B cell (primary cell): ENCODE data around the gene LMO7. TPM values are rescaled to one million over a fixed set of nuclear protein-coding genes. Genes with fewer than 3 reads are reported as not detected.

Experiments
- ATAC-seq: fragments of 200-7000 bp; cut with Tn5 transposase; one replicate; pipeline ENCODE4 v1.10.0; 2021; ENCODE audit warnings: low read depth, mild to moderate bottlenecking, moderate number of reproducible peaks, moderate library complexity
- CTCF ChIA-PET: fragments of 350-600 bp; sonication (Branson Sonifier 250); formaldehyde crosslinking; loops from one replicate; lab custom pipeline; 2021; ENCODE audit warnings: antibody characterized with exemption, inconsistent platforms; lab: Charles Lee
- POLR2A ChIA-PET: fragments of 350-600 bp; sonication (Branson Sonifier 250); formaldehyde crosslinking; loops from one replicate; lab custom pipeline; 2021; ENCODE audit warnings: antibody characterized with exemption; lab: Charles Lee
- DNase-seq: peaks from one replicate; pipeline ENCODE4 v3.0.0; 2013
- H2AFZ ChIP-seq: 2 replicates; pipeline ENCODE4 v1.6.1; 2012; ENCODE audit warnings: mild to moderate bottlenecking, low read depth, low read length; ENCODE audit not compliant: insufficient read depth, poor library complexity, severe bottlenecking
- H3K27ac ChIP-seq, 2 donors: 1 replicate in 1 of 2; 2 replicates in 1 of 2; pipeline ENCODE4 v1.5.1; 2012 to 2013; ENCODE audit warnings: low read length in 2 of 2, mild to moderate bottlenecking in 2 of 2, moderate library complexity in 1 of 2
- H3K27me3 ChIP-seq, 4 experiments: fragments of 200-600 bp in 1 of 4; sonication (generic) in 1 of 4; replicated peaks in 1 of 4; 1 replicate in 2 of 4; 2 replicates in 2 of 4; pipeline versions ENCODE4 v1.6.1 to v1.7.0; 2013 to 2016; ENCODE audit warnings: low read length in 3 of 4, mild to moderate bottlenecking in 2 of 4, mixed read lengths in 1 of 4, moderate library complexity in 1 of 4; ENCODE audit not compliant: insufficient read depth in 4 of 4, control insufficient read depth in 3 of 4; ENCODE audit errors: control extremely low read depth in 1 of 4
- H3K36me3 ChIP-seq, 2 experiments: replicated peaks in 1 of 2; 1 replicate in 1 of 2; 2 replicates in 1 of 2; pipeline versions ENCODE4 v1.6.1 to v1.7.1; 2013; ENCODE audit warnings: low read length in 1 of 2; ENCODE audit not compliant: insufficient read depth in 2 of 2, control insufficient read depth in 1 of 2; ENCODE audit errors: control extremely low read depth in 1 of 2, extremely low read depth in 1 of 2
- H3K4me1 ChIP-seq, 2 donors: fragments of 200-600 bp in 1 of 2; sonication (generic) in 1 of 2; 1 replicate in 1 of 2; 2 replicates in 1 of 2; pipeline versions ENCODE4 v1.5.1 to v1.6.1; 2013 to 2017; ENCODE audit warnings: low read length in 2 of 2; ENCODE audit not compliant: control insufficient read depth in 2 of 2, insufficient read depth in 2 of 2
- H3K4me2 ChIP-seq: replicated peaks from 2 replicates; pipeline ENCODE3; 2012; ENCODE audit warnings: mild to moderate bottlenecking, low read depth, low read length; ENCODE audit not compliant: poor library complexity, severe bottlenecking
- H3K4me3 ChIP-seq, 5 experiments: fragments of 200-600 bp in 1 of 5; sonication (generic) in 1 of 5; 1 replicate in 3 of 5; 2 replicates in 2 of 5; pipeline versions ENCODE4 v1.5.1 to v1.7.0; 2011 to 2016; ENCODE audit warnings: low read length in 4 of 5, mild to moderate bottlenecking in 4 of 5, low read depth in 2 of 5, control low read depth in 1 of 5, moderate library complexity in 1 of 5; ENCODE audit not compliant: insufficient read depth in 1 of 5; ENCODE audit errors: control extremely low read depth in 1 of 5, extremely low read depth in 1 of 5
- H3K79me2 ChIP-seq: fragments of 200-600 bp; sonication (generic); one replicate; pipeline ENCODE4 v1.6.0; 2016; ENCODE audit warnings: low read length; ENCODE audit not compliant: control insufficient read depth, insufficient read depth
- H3K9ac ChIP-seq: fragments of 200-600 bp; sonication (generic); 2 replicates; pipeline ENCODE4 v1.6.1; 2017; ENCODE audit warnings: mild to moderate bottlenecking, low read length, moderate library complexity
- H3K9me3 ChIP-seq, 3 donors: one replicate each; pipeline versions ENCODE4 v1.6.1 to v1.7.1; 2013; ENCODE audit warnings: low read length in 2 of 3; ENCODE audit not compliant: control insufficient read depth in 2 of 3, insufficient read depth in 1 of 3; ENCODE audit errors: control extremely low read depth in 1 of 3
- H4K20me1 ChIP-seq: 2 replicates; pipeline ENCODE4 v1.6.0; 2012; ENCODE audit warnings: mild to moderate bottlenecking, low read length; ENCODE audit not compliant: insufficient read depth, control insufficient read depth, poor library complexity, severe bottlenecking
- H3K27ac Mint-ChIP-seq: one replicate; pipeline ENCODE4 v1.8.0; 2021; ENCODE audit warnings: mixed read lengths
- H3K27me3 Mint-ChIP-seq: one replicate; pipeline ENCODE4 v1.8.0; 2021; ENCODE audit warnings: mixed read lengths
- H3K4me1 Mint-ChIP-seq: one replicate; pipeline ENCODE4 v1.8.0; 2021; ENCODE audit warnings: mixed read lengths
- H3K4me3 Mint-ChIP-seq: one replicate; pipeline ENCODE4 v1.8.0; 2021; ENCODE audit warnings: mixed read lengths
- H3K9me3 Mint-ChIP-seq: one replicate; pipeline ENCODE4 v1.8.0; 2022; ENCODE audit warnings: mixed read lengths; ENCODE audit not compliant: insufficient read depth
- CTCF ChIP-seq: fragments of 200-600 bp; IDR thresholded peaks from one replicate; pipeline ENCODE4 v1.8.0; 2022; ENCODE audit warnings: antibody characterized with exemption, mild to moderate bottlenecking
- EZH2 ChIP-seq: IDR thresholded peaks from 2 replicates; pipeline ENCODE4 v1.6.1; 2012; ENCODE audit warnings: borderline replicate concordance, low read depth, mild to moderate bottlenecking, moderate library complexity, low read length; ENCODE audit not compliant: insufficient read depth, poor library complexity, severe bottlenecking
- WGBS: methylation state at CpG from one replicate; pipeline ENCODE4 v1.1.5; 2013; ENCODE audit warnings: missing lambda C conversion rate; ENCODE audit not compliant: insufficient coverage; 5-methylcytosine and 5-hydroxymethylcytosine counted together
- intact Hi-C: fragments of 100-400 bp; cut with micrococcal nuclease; formaldehyde crosslinking; loops from one replicate; pipeline ENCODE4 v1.10.0; 2022
- polyA plus RNA-seq: library from polyadenylated mRNA; depleted of rRNA; stranded (reverse); fragments of >200 nt; gene quantifications from 2 replicates; pipeline ENCODE4 v1.2.3, GENCODE V29; 2012
- total RNA-seq, 2 donors: library from RNA; stranded (reverse); fragments of 120-200 nt in 1 of 2; gene quantifications; 1 replicate in 1 of 2; 2 replicates in 1 of 2; pipeline versions ENCODE4 v1.2.3 to v1.2.4, GENCODE V29; 2013 to 2022

LMO7 gene
- total and polyA plus RNA-seq, 2 donors (not counting 1 experiment from before 2014, with no cell fraction given) = 7.8 to 17.4 TPM

GRCh38 chr13:75889427-75889826, 253.3 kb downstream of the LMO7 start:
- Histone ChIP-seq H4K20me1 (no peaks in the 10 kb centered on the region), H3K79me2 (no peaks in the 10 kb centered on the region), H3K4me2 (no peak overlapping the region), H3K9me3 (peaks cover 0 to 2% (median 0%) of the 10 kb centered on the region in 3 donors), H3K36me3 (no peaks in the 10 kb centered on the region), H3K4me3 (no peak overlapping the region), H3K4me1 (no peaks in the 10 kb centered on the region), H3K9ac (no peak overlapping the region), H2AFZ (no peak overlapping the region), H3K27me3 (no peaks in the 10 kb centered on the region), H3K27ac (no peak overlapping the region)
- POLR2A ChIA-PET = no interaction called here
- CTCF ChIA-PET = interaction anchor here (0.7 to 6.2 kb wide), 2 partner anchors 14 to 36 kb away, joined by 3 to 50 read pairs; no protein-coding TSS in a partner anchor
- no peak overlapping the region for H3K27ac Mint-ChIP-seq
- intact Hi-C loops = no loop called here
- DNase-seq = no peak
- H3K4me1 Mint-ChIP-seq = no peaks in the 10 kb centered on the region
- TF ChIP-seq EZH2 (no peak), CTCF (no peak)
- peaks cover 10% of the 10 kb centered on the region for H3K27me3 Mint-ChIP-seq
- no peaks in the 10 kb centered on the region for H3K9me3 Mint-ChIP-seq
- H3K4me3 Mint-ChIP-seq = no peak overlapping the region
- no peak for ATAC-seq

- no peak overlapping the region for H3K4me3 ChIP-seq
- H3K9ac ChIP-seq = no peak overlapping the region
These were observed 259.0 kb downstream of the LMO7 start for GRCh38 chr13:75895168-75895567.

More at GRCh38 chr13:75895168-75895567, 259.0 kb downstream of the LMO7 start:
- CTCF ChIA-PET = no interaction called here
- DNase-seq (no peak), ATAC-seq (no peak)
- H3K9me3 ChIP-seq = peaks cover 0 to 3% (median 0%) of the 10 kb centered on the region in 3 donors
- no peak overlapping the region for H2AFZ ChIP-seq
- no peaks in the 10 kb centered on the region for H4K20me1 ChIP-seq
- H3K4me1 Mint-ChIP-seq = no peaks in the 10 kb centered on the region
- H3K27ac ChIP-seq = no peak overlapping the region
- H3K27ac Mint-ChIP-seq = no peak overlapping the region
- peaks cover 3% of the 10 kb centered on the region for H3K9me3 Mint-ChIP-seq
- no peak overlapping the region for H3K4me2 ChIP-seq
- 84% methylated on average over 3 of the region's 3 CpGs for WGBS
- H3K4me1 ChIP-seq = no peaks in the 10 kb centered on the region
- H3K27me3 Mint-ChIP-seq = peaks cover 8% of the 10 kb centered on the region
- POLR2A ChIA-PET = no interaction called here
- no peak for TF ChIP-seq CTCF
- no peak for TF ChIP-seq EZH2
- H3K36me3 ChIP-seq = no peaks in the 10 kb centered on the region
- H3K4me3 Mint-ChIP-seq = no peak overlapping the region
- no peaks in the 10 kb centered on the region for H3K79me2 ChIP-seq
- H3K27me3 ChIP-seq = no peaks in the 10 kb centered on the region
- intact Hi-C loops = no loop called here
